Measurements from ENCODE around the gene CLEC4C. TPM values are rescaled to one million over a fixed set of nuclear protein-coding genes. Genes with fewer than 3 reads are reported as not detected.
A peak's percentile ranks its signal among the peaks of the same experiment; 100 is the strongest.

CLEC4C gene
- total and polyA plus RNA-seq, 10 donors = 0.26 to 4.3 (median 1.3) TPM; not detected in 4

- Histone ChIP-seq H3K27me3 (replicated peaks in 1 of 7) (peaks cover 0 to 45% (median 0%) of the 10 kb centered on the region in 7 donors), H3K4me3 (no peak overlapping the region), H3K36me3 (no peaks in the 10 kb centered on the region), H3K9me3 (no peaks in the 10 kb centered on the region), H3K4me1 (no peaks in the 10 kb centered on the region), H3K27ac (no peak overlapping the region)
- 61 to 82% (median 68%) methylated on average over 15 of the region's 15 CpGs for WGBS, 5 donors
- intact Hi-C loops (cut with DNase I; ENCODE audit: low total_unique reads) = no loop called here
- no peak for DNase-seq
- no peak for TF ChIP-seq CTCF (IDR thresholded peaks at IDR 0.05 in 8 of 11, conservative IDR thresholded peaks at IDR 0.05 in 3 of 11)
- TF ChIP-seq POLR2A (IDR thresholded peaks at IDR 0.05) = no peak
- TF ChIP-seq POLR2AphosphoS5 (IDR thresholded peaks at IDR 0.05) = no peak
Measured at GRCh38 chr12:7719946-7720730, 27.0 kb downstream of the CLEC4C start.

DNA sequence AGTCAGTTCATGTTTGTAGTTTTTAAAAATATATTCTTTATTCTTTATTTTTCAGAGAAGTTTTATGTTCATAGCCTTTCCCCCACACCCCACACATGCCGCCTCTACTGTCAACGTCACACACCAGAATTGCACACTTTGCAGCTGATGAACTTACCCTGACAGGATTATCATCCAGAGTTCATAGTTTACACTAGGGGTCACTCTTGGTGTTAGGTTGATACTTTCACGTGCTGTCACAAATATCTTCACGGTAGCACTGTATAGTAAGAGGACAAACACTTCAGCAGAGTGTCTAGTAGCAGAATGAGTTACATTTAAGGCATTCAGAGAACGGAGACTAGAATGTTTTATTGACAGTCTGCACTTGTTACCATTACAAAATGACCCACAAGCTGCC, 30.8 kb downstream of the CLEC4C start:
- intact Hi-C loops (cut with DNase I; ENCODE audit: low total_unique reads) = no loop called here
- TF ChIP-seq POLR2A (IDR thresholded peaks at IDR 0.05) (no peak), CTCF (IDR thresholded peaks at IDR 0.05 in 8 of 11, conservative IDR thresholded peaks at IDR 0.05 in 3 of 11) (peak in 1 of 11 experiments; percentile 23)
- Histone ChIP-seq H3K4me1 (no peaks in the 10 kb centered on the region), H3K4me3 (no peak overlapping the region), H3K27ac (no peak overlapping the region), H3K27me3 (replicated peaks in 1 of 7) (peaks cover 0 to 36% (median 0%) of the 10 kb centered on the region in 7 donors), H3K36me3 (no peaks in the 10 kb centered on the region), H3K9me3 (no peaks in the 10 kb centered on the region)
- 18 to 29% (median 22%) methylated on average over 5 of the region's 5 CpGs for WGBS, 5 donors
- DNase-seq = no peak

GRCh38 chr12:7712841-7713442, 34.2 kb downstream of the CLEC4C start:
- WGBS, 5 donors = 92 to 96% (median 93%) methylated on average over 23 to 28 of the region's 28 CpGs
- H3K36me3 ChIP-seq = no peaks in the 10 kb centered on the region
- no peaks in the 10 kb centered on the region for H3K4me1 ChIP-seq
- H3K4me3 ChIP-seq = no peak overlapping the region
- TF ChIP-seq POLR2A (IDR thresholded peaks at IDR 0.05) (no peak), CTCF (IDR thresholded peaks at IDR 0.05 in 8 of 11, conservative IDR thresholded peaks at IDR 0.05 in 3 of 11) (no peak), POLR2AphosphoS5 (IDR thresholded peaks at IDR 0.05) (no peak)
- H3K27me3 ChIP-seq (replicated peaks in 1 of 7) = peaks cover 0 to 18% (median 0%) of the 10 kb centered on the region in 7 donors
- no peak overlapping the region for H3K27ac ChIP-seq
- DNase-seq = no peak
- H3K9me3 ChIP-seq = no peaks in the 10 kb centered on the region
- intact Hi-C loops (cut with DNase I; ENCODE audit: low total_unique reads) = no loop called here

DNA sequence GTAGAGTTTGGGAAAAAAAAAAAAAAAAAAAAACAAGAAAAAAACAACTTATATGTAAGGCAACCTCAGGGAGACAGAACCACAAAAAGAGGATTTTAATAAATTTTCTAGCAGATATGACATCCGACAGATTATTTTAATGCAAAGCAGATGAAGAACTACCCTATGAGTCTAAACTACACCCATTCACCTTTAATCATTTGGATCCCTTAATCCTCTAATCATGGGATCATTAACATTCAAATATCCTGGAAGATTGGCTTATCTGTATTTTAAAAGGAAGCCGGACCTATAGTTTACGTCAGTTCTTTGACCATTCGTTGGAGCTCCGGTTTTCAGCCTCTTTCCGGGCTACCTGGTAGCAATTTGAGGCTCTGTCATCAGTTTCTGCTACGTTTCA, 36.0 kb downstream of the CLEC4C start, which contains the start of gene DPPA3:
Gene DPPA3, plus strand, starts transcription at position 301 of the 400 bp plus-strand sequence. CDS start 138 bp downstream, outside the sequence.
- TF ChIP-seq CTCF (IDR thresholded peaks at IDR 0.05 in 8 of 11, conservative IDR thresholded peaks at IDR 0.05 in 3 of 11) (no peak), POLR2AphosphoS5 (IDR thresholded peaks at IDR 0.05) (no peak), POLR2A (IDR thresholded peaks at IDR 0.05) (no peak)
- intact Hi-C loops (cut with DNase I; ENCODE audit: low total_unique reads) = no loop called here
- no peaks in the 10 kb centered on the region for H3K9me3 ChIP-seq
- H3K27ac ChIP-seq = no peak within 1 kb of the TSS
- no peaks in the 10 kb centered on the region for H3K36me3 ChIP-seq
- no peaks in the 10 kb centered on the region for H3K4me1 ChIP-seq
- no peak within 1 kb of the TSS for H3K4me3 ChIP-seq
- 86 to 91% (median 89%) methylated on average over 7 of the region's 7 CpGs for WGBS, 5 donors
- DNase-seq = no peak
- peaks cover 0 to 18% (median 0%) of the 10 kb centered on the region in 7 donors for H3K27me3 ChIP-seq (replicated peaks in 1 of 7)
